Measurements from ENCODE around the gene MYH11. TPM values are rescaled to one million over a fixed set of nuclear protein-coding genes. Genes with fewer than 3 reads are reported as not detected.

MYH11 gene
- total and polyA plus RNA-seq, 10 of the 15 experiments (the other 5 are each of a cell fraction or from before 2014, with no cell fraction given), result 0.01 to 1.9 (median 0.13) TPM; not detected in 1

- H3K9me3 ChIP-seq (replicated peaks; ENCODE audit: control insufficient read depth, insufficient read depth, low read length), result no peaks in the 10 kb centered on the region
- ChIA-PET RAD21 (ENCODE audit: unreplicated experiment) (no interaction called here), CTCF (no interaction called here), SMC1A (ENCODE audit: uncharacterized antibody, unreplicated experiment) (interaction anchor here (1.4 kb wide), 1 partner anchor 58 kb away, joined by 5 read pairs; no protein-coding TSS in a partner anchor), POLR2A (no interaction called here)
- H3K4me3 ChIP-seq, result no peak overlapping the region
- FAIRE-seq (no peak), DNase-seq (ENCODE audit: low read depth, low spot score) (no peak), ATAC-seq (no peak)
- no peaks in the 10 kb centered on the region for H3K36me3 ChIP-seq (ENCODE audit: control insufficient read depth in 2 of 2, insufficient read depth in 2 of 2, low read length in 1 of 2)
- no peaks in the 10 kb centered on the region for H3K79me2 ChIP-seq (ENCODE audit: control insufficient read depth, insufficient read depth, low read length)
- H3K27ac ChIP-seq (ENCODE audit: control insufficient read depth, insufficient read depth), result no peak overlapping the region
- H2AFZ ChIP-seq (ENCODE audit: control insufficient read depth, low read depth, low read length), result no peak overlapping the region
- in situ Hi-C loops (cut with MboI) (no loop called here), intact Hi-C loops (cut with micrococcal nuclease; ENCODE audit: unreplicated experiment) (no loop called here)
- H3K4me1 ChIP-seq (ENCODE audit: control insufficient read depth, insufficient read depth, low read length), result peaks cover 37% of the 10 kb centered on the region
- no peaks in the 10 kb centered on the region for H4K20me1 ChIP-seq (ENCODE audit: control insufficient read depth, insufficient read depth)
- H3K27me3 ChIP-seq (replicated peaks in 1 of 2; ENCODE audit: control insufficient read depth in 2 of 2, insufficient read depth in 2 of 2, low read length in 1 of 2), result no peaks in the 10 kb centered on the region
- 80% methylated on average over 6 of the region's 6 CpGs for WGBS (ENCODE audit: insufficient coverage, insufficient replicate concordance, low lambda C conversion rate, missing lambda C conversion rate)
- no peak overlapping the region for H3K9ac ChIP-seq (ENCODE audit: control insufficient read depth, insufficient read depth, low read length)
- H3K4me2 ChIP-seq (ENCODE audit: control insufficient read depth, insufficient read depth), result no peak overlapping the region
- BruUV-seq (replicated peaks), result no TSS peak
- TF ChIP-seq NBN (IDR thresholded peaks at IDR 0.05), result no peak
- TF ChIP-seq E2F8 (IDR thresholded peaks at IDR 0.05; ENCODE audit: low read depth, partially characterized antibody), result no peak
- no peak for TF ChIP-seq NFXL1 (IDR thresholded peaks at IDR 0.05; ENCODE audit: borderline replicate concordance)
- TF ChIP-seq TBL1XR1 (IDR thresholded peaks at IDR 0.05; ENCODE audit: low read depth, low read length), result no peak
- no peak for TF ChIP-seq CBFB (IDR thresholded peaks at IDR 0.05; ENCODE audit: low read depth)
- TF ChIP-seq WRNIP1 (IDR thresholded peaks at IDR 0.05; ENCODE audit: borderline replicate concordance, low read depth, low read length), result no peak
- no peak for TF ChIP-seq RELB (IDR thresholded peaks at IDR 0.05; ENCODE audit: low read depth)
- TF ChIP-seq GABPA (IDR thresholded peaks at IDR 0.05; ENCODE audit: low read depth), result no peak
- no peak for TF ChIP-seq IKZF2 (IDR thresholded peaks at IDR 0.05)
- TF ChIP-seq PML (IDR thresholded peaks at IDR 0.05; ENCODE audit: low read length), result no peak
- TF ChIP-seq PBX3 (IDR thresholded peaks at IDR 0.05; ENCODE audit: insufficient replicate concordance, low read depth, low read length), result no peak
- TF ChIP-seq ZBTB33 (IDR thresholded peaks at IDR 0.05), result no peak
- TF ChIP-seq, protein P1, sequence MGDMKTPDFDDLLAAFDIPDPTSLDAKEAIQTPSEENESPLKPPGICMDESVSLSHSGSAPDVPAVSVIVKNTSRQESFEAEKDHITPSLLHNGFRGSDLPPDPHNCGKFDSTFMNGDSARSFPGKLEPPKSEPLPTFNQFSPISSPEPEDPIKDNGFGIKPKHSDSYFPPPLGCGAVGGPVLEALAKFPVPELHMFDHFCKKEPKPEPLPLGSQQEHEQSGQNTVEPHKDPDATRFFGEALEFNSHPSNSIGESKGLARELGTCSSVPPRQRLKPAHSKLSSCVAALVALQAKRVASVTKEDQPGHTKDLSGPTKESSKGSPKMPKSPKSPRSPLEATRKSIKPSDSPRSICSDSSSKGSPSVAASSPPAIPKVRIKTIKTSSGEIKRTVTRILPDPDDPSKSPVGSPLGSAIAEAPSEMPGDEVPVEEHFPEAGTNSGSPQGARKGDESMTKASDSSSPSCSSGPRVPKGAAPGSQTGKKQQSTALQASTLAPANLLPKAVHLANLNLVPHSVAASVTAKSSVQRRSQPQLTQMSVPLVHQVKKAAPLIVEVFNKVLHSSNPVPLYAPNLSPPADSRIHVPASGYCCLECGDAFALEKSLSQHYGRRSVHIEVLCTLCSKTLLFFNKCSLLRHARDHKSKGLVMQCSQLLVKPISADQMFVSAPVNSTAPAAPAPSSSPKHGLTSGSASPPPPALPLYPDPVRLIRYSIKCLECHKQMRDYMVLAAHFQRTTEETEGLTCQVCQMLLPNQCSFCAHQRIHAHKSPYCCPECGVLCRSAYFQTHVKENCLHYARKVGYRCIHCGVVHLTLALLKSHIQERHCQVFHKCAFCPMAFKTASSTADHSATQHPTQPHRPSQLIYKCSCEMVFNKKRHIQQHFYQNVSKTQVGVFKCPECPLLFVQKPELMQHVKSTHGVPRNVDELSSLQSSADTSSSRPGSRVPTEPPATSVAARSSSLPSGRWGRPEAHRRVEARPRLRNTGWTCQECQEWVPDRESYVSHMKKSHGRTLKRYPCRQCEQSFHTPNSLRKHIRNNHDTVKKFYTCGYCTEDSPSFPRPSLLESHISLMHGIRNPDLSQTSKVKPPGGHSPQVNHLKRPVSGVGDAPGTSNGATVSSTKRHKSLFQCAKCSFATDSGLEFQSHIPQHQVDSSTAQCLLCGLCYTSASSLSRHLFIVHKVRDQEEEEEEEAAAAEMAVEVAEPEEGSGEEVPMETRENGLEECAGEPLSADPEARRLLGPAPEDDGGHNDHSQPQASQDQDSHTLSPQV (IDR thresholded peaks at IDR 0.05), result no peak
Measured at GRCh38 chr16:15900901-15901500, 44.2 kb upstream of the MYH11 start.
